ENCODE results near the gene ST3GAL2.
"Not testable (repeated sequence)": the region's sequence is repeated elsewhere in the genome, so short reads cannot be mapped to it uniquely, and the experiment has no call there.

The ST3GAL2 gene

GRCh38 chr16:70413572-70413971, 25.3 kb downstream of the ST3GAL2 start:
- DNase-seq: not testable (repeated sequence)

GRCh38 chr16:70412385-70412784, 26.5 kb downstream of the ST3GAL2 start:
- DNase-seq: no peak

DNA sequence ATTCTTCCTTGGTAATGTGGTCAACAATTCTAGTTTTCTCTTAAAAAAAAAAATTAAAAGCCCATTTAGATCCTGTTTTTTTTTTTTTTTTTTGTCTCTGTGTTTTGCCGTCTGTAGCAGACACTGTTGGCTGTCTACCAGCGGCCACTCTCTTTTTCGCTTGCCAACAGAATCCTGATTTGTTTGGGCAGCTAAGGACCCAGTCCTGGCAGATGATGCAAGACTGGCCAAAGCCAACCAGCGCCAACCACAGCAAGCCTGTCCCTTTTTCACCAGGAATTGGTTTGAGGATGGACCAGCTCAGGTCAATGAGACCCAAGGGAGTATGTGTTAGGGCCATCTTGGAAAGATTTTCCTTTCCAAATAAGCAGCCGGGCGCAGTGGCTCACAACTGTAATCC, 28.2 kb downstream of the ST3GAL2 start:
- DNase-seq: no peak

DNA sequence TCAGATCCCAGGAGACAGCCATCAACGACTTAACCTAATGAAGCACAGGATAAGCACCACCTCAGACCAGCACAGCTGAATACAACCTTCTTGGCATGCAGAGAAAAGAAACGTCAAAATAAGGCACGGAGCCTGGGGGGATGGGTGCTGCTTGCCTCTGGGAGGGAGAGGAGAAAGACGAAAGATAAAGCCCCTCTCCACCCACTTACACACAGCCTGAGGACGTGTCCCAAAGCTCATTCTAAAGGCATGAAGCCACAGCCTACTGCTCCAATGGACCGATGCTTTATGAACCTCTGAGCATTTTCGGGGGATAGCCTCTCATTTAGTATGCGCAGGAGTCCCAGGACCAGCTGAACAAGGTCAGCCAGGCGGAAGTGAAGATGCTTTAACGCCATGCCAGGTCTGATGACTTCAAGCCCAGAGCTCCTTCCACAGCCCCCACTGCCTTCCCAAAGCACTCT, 31.1 kb downstream of the ST3GAL2 start:
- no peak for DNase-seq

GRCh38 chr16:70406104-70406503, 32.8 kb downstream of the ST3GAL2 start:
- DNase-seq: not testable (repeated sequence)

- DNase-seq: no peak
These were observed 35.8 kb downstream of the ST3GAL2 start for GRCh38 chr16:70402916-70403659.

DNA sequence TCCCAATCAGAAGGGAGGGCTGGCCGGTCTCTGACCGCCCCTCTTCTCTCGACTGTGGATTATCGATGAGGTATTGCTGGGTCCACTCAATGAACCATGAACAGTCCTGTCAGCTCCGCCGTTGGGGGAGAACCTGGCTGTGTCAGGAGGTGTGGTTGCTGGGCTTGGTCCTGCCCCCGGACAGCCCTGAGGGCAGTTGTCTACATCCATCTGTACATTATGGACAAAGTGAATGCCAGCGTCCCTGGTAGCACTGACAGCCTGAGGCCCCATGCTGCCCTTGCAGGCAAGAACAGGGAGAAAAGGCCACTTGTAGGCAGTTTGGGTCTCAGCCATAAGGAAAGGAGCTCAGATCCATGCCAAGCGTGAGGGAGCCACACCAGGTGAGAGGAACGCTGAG, 38.9 kb downstream of the ST3GAL2 start:
- DNase-seq: no peak

GRCh38 chr16:70399381-70399780, 39.5 kb downstream of the ST3GAL2 start:
- no peak for DNase-seq

- no peak for DNase-seq
These were observed 40.6 kb downstream of the ST3GAL2 start for GRCh38 chr16:70398177-70398743.

GRCh38 chr16:70396246-70396904, 42.5 kb downstream of the ST3GAL2 start:
- DNase-seq: no peak

DNA sequence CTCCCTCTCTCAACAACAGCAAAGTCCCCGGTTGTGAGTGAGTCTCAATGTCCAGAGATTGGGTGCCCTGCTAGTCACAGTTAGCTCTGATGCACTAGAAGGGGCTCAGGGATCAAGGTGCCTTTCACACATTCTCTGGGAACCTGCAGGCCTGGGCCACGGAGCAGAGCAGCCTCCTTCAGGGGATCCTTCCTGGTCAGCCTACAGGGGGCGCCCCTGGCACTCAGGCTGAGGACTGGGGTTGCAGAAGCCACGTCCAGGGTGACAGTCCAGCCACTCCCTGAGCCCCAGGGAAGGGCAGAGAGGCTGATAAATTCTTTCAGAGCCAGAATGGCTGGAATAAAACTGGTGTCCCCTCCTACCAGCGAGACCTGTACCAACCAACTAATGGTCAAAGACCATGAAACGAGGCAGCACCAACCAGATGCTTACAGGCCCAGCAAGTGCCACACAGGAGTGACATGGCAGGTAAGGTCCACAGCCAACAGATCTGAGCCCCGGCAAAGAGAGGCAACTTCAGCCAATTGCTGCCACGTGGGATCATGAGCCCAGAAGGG, 43.5 kb downstream of the ST3GAL2 start:
- DNase-seq: peak; percentile 79

DNA sequence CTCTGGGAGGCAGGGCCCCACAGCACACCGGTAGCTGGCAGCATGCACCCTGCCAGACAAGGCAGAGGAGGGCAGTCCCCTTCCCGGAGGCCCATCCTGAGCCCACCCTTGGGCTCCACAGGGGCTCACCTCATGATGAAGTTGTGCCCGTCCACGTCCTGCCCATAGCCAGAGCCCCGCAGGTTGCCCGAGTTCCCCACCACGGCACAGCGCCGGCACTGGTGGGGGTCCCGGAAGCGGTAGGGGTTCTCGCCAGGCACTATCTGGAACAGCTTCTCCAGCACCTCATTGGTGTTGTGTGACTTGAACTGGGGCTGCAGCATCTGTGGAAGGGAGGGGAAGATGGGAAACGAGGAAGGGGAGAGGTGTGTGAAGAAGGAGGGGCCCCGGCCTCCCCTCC, 44.0 kb downstream of the ST3GAL2 start:
- DNase-seq: no peak

GRCh38 chr16:70393662-70394061, 45.2 kb downstream of the ST3GAL2 start:
- DNase-seq: no peak

- DNase-seq: no peak
These were observed 46.3 kb downstream of the ST3GAL2 start for GRCh38 chr16:70392606-70393005.

DNA sequence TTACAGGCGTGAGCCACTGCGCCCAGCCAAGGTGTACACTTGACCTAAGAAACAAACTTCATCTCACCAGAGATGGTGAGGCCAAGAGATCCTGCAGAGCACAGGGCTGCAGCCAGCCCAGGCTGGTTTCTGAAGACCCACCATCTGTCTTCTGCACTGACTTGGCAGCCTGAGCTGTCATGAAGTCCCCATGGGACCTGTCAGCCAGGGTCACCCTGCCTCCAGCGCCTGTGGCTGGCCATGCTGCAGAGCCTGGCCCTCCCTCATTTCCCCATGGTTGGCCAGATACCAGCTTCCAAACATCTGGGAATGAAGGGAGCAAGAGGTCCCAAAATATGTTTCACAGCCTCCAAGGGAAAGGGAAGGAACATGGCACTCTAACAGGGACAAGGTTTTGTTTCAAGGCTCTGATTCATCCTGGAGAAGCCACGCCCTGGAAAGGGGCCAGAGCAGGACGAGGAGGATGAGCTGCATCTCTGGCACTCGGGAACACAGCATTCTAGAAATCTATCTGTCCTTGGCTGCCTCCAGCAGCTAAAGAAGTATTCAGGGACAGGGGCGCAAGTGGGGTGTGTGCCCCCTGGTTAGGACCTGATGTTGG, 46.9 kb downstream of the ST3GAL2 start:
- no peak for DNase-seq

DNA sequence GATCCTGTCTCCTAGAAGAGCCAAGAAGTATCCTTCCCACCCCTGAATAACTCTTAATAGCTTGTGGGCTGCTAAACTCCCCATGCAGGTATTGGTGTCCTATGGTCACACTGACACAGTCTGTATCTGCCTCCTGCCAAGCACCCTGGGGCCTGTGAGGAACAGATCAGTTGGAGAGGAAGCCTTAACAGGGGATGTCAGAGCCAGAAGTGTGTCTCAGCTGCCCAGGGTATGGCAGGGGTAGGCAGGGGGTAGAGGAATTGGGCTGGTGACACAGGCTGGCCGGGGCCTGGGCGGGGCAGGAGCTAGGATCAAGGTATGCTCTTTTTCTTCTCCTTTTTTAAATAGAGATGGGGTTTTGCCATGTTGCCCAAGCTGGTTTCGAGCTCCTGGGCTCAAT, 47.5 kb downstream of the ST3GAL2 start:
- no peak for DNase-seq

- no peak for DNase-seq
These were observed 48.1 kb downstream of the ST3GAL2 start for GRCh38 chr16:70390774-70391173.

DNA sequence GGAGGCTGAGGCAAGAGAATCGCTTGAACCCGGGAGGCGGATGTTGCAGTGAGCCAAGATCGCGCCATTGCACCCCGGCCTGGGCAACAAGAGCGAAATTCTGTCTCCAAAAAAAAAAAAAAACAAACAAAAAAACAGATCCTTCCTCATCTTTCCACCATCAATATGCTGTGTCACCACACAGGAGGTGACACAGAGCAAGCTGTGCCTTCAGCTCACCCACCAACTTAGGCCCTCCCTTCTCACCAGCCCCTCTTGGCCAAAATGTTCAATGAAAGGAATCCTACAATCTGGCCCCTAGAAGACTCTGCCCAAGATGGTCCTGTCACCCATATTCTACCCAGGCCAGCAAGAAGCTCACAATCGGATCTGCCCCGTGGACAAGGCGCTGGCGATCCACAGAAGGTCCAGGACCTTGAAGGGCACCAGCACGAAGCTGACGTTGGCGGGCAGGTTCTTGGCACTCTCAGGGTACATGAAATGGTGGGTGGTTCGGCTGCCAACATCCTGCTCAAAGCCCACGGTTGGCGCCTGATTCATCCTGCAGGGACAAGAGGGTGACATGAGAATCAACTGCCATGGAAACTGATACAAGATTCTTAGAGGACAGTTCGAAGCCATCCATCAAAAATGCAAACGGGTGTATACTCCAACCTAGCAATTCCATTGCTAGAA, 50.8 kb downstream of the ST3GAL2 start:
- no peak for DNase-seq

- not testable (repeated sequence) for DNase-seq
These were observed 52.5 kb downstream of the ST3GAL2 start for GRCh38 chr16:70386289-70386986.

DNA sequence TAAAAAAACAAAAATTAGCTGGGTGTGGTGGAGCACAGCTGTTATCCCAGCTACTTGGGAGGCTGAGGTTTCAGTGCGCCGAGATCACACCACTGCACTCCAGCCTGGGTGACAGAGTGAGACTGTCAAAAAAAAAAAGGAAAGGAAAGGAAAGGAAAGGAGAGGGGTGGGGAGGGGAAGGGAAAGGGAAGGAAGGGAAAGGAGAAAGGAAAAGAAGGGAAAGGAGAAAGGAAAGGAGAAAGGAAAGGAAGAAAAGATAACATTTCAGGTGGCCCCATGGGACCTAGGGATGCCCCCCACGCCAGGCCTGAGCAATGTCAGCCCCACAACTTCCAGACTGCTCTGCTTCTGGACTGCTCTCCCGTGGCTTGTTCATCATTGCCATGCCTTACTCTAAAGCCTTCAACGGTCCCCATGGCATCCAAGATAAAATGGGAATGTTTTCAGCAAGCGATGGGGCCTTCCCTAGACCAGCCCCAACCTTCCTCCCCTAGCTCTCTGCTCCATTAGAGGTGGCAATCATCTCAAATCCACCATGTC, 55.4 kb downstream of the ST3GAL2 start:
- DNase-seq: no peak

GRCh38 chr16:70381604-70382342, 57.1 kb downstream of the ST3GAL2 start:
- no peak for DNase-seq

Data from CD4-positive, alpha-beta T cell treated with Interleukin-6 for 4 hours (primary cell).